Measurements from ENCODE around the gene QSER1. TPM values are rescaled to one million over a fixed set of nuclear protein-coding genes. Genes with fewer than 3 reads are reported as not detected.

Gene QSER1
- total RNA-seq, 6 donors from 2014 or later, result 17.5 to 53.0 (median 23.1) TPM

- Histone ChIP-seq H3K27me3 (no peaks in the 10 kb centered on the region), H3K4me3 (no peak overlapping the region), H3K4me1 (peaks cover 3 to 10% (median 7%) of the 10 kb centered on the region in 4 donors), H3K27ac (no peak overlapping the region), H3K9me3 (no peaks in the 10 kb centered on the region), H3K36me3 (no peaks in the 10 kb centered on the region)
- TF ChIP-seq POLR2A (IDR thresholded peaks at IDR 0.05), result no peak
- no peak for TF ChIP-seq EP300 (IDR thresholded peaks at IDR 0.05)
- no peak for TF ChIP-seq POLR2AphosphoS5 (IDR thresholded peaks at IDR 0.05)
- DNase-seq (no peak), ATAC-seq (ENCODE audit: low FRiP score in 2 of 2) (no peak)
Measured at GRCh38 chr11:32888805-32889204, 3.8 kb upstream of the QSER1 start.

GRCh38 chr11:32890843-32891656, 1.6 kb upstream of the QSER1 start:
- 65 to 70% methylated on average over 11 of the region's 11 CpGs for WGBS, 2 donors
- TF ChIP-seq POLR2AphosphoS5 (IDR thresholded peaks at IDR 0.05), result no peak
- no peak for TF ChIP-seq EP300 (IDR thresholded peaks at IDR 0.05)
- TF ChIP-seq POLR2A (IDR thresholded peaks at IDR 0.05), result no peak
- Histone ChIP-seq H3K4me1 (peaks cover 12 to 22% (median 19%) of the 10 kb centered on the region in 4 donors), H3K27ac (no peak overlapping the region), H3K36me3 (no peaks in the 10 kb centered on the region), H3K27me3 (no peaks in the 10 kb centered on the region), H3K4me3 (no peak overlapping the region), H3K9me3 (no peaks in the 10 kb centered on the region)
- ATAC-seq (ENCODE audit: low FRiP score in 2 of 2) (no peak), DNase-seq (no peak)

GRCh38 chr11:32891657-32892354, 805 bp upstream of the QSER1 start:
- Histone ChIP-seq H3K4me1 (peaks cover 12 to 22% (median 19%) of the 10 kb centered on the region in 4 donors), H3K27ac (peak overlapping the region; percentile 91 to 97 (median 94)), H3K9me3 (no peaks in the 10 kb centered on the region), H3K27me3 (no peaks in the 10 kb centered on the region), H3K4me3 (peak overlapping the region; percentile 82 to 99 (median 94)), H3K36me3 (no peaks in the 10 kb centered on the region)
- 17% methylated on average over 10 of the region's 10 CpGs for WGBS, 2 donors
- no peak for ATAC-seq (ENCODE audit: low FRiP score in 2 of 2)
- TF ChIP-seq POLR2A (IDR thresholded peaks at IDR 0.05) (no peak), POLR2AphosphoS5 (IDR thresholded peaks at IDR 0.05) (no peak), CTCF (IDR thresholded peaks at IDR 0.05) (no peak), EP300 (IDR thresholded peaks at IDR 0.05) (no peak)
- no peak for DNase-seq

GRCh38 chr11:32893093-32893342, 407 bp downstream of the QSER1 start:
- H3K27me3 ChIP-seq, result no peaks in the 10 kb centered on the region
- WGBS, 2 donors, result no CpG with 5 or more reads among the region's 32 CpGs
- no peak for TF ChIP-seq CTCF (IDR thresholded peaks at IDR 0.05)
- no peak for TF ChIP-seq POLR2A (IDR thresholded peaks at IDR 0.05)
- TF ChIP-seq POLR2AphosphoS5 (IDR thresholded peaks at IDR 0.05), result no peak
- no peak for TF ChIP-seq EP300 (IDR thresholded peaks at IDR 0.05)
- no peaks in the 10 kb centered on the region for H3K9me3 ChIP-seq
- H3K36me3 ChIP-seq, result no peaks in the 10 kb centered on the region
- peak overlapping the region; percentile 82 to 99 (median 94) for H3K4me3 ChIP-seq
- DNase-seq (no peak), ATAC-seq (ENCODE audit: low FRiP score in 2 of 2) (no peak)
- H3K4me1 ChIP-seq, result peaks cover 12 to 22% (median 19%) of the 10 kb centered on the region in 4 donors
- H3K27ac ChIP-seq, result peak overlapping the region; percentile 91 to 97 (median 94)

GRCh38 chr11:32893343-32894148, 935 bp downstream of the QSER1 start:
- DNase-seq (peak; percentile 46 to 92), ATAC-seq (ENCODE audit: low FRiP score in 2 of 2) (peak; percentile 62 to 73)
- H3K4me1 ChIP-seq, result peaks cover 12 to 22% (median 20%) of the 10 kb centered on the region in 4 donors
- no peaks in the 10 kb centered on the region for H3K9me3 ChIP-seq
- TF ChIP-seq POLR2A (IDR thresholded peaks at IDR 0.05) (peak in 1 of 4 donors; percentile 35), CTCF (IDR thresholded peaks at IDR 0.05) (peak; percentile 34 to 53 (median 38)), POLR2AphosphoS5 (IDR thresholded peaks at IDR 0.05) (no peak), EP300 (IDR thresholded peaks at IDR 0.05) (no peak)
- peak overlapping the region; percentile 82 to 99 (median 94) for H3K4me3 ChIP-seq
- H3K27ac ChIP-seq, result peak overlapping the region; percentile 91 to 97 (median 94)
- H3K36me3 ChIP-seq, result peaks cover 0 to under 1% (median 0%) of the 10 kb centered on the region in 4 donors
- 1 to 2% methylated on average over 9 to 45 of the region's 66 CpGs for WGBS, 2 donors
- no peaks in the 10 kb centered on the region for H3K27me3 ChIP-seq
